ENCODE results near the gene ACOT4. TPM values are rescaled to one million over a fixed set of nuclear protein-coding genes. Genes with fewer than 3 reads are reported as not detected.

Gene ACOT4
- total RNA-seq, 2 experiments from 2014 or later, result 1.0 to 1.2 TPM

- Histone ChIP-seq H3K36me3 (ENCODE audit: insufficient read depth, low read length) (no peaks in the 10 kb centered on the region), H3K4me3 (ENCODE audit: low read length) (no peak overlapping the region), H3K27ac (ENCODE audit: low read depth in 1 of 2, low read length in 2 of 2) (no peak overlapping the region), H3K9me3 (ENCODE audit: control insufficient read depth in 1 of 2, insufficient read depth in 1 of 2, low read length in 2 of 2) (no peaks in the 10 kb centered on the region), H3K27me3 (ENCODE audit: control insufficient read depth in 1 of 2, insufficient read depth in 2 of 2, low read length in 2 of 2) (no peaks in the 10 kb centered on the region), H3K4me1 (ENCODE audit: insufficient read depth, low read length) (no peaks in the 10 kb centered on the region)
- TF ChIP-seq, protein P1, sequence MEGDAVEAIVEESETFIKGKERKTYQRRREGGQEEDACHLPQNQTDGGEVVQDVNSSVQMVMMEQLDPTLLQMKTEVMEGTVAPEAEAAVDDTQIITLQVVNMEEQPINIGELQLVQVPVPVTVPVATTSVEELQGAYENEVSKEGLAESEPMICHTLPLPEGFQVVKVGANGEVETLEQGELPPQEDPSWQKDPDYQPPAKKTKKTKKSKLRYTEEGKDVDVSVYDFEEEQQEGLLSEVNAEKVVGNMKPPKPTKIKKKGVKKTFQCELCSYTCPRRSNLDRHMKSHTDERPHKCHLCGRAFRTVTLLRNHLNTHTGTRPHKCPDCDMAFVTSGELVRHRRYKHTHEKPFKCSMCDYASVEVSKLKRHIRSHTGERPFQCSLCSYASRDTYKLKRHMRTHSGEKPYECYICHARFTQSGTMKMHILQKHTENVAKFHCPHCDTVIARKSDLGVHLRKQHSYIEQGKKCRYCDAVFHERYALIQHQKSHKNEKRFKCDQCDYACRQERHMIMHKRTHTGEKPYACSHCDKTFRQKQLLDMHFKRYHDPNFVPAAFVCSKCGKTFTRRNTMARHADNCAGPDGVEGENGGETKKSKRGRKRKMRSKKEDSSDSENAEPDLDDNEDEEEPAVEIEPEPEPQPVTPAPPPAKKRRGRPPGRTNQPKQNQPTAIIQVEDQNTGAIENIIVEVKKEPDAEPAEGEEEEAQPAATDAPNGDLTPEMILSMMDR (IDR thresholded peaks at IDR 0.05), result no peak
- H3K4me3 Mint-ChIP-seq, result no peak overlapping the region
- no peaks in the 10 kb centered on the region for H3K27me3 Mint-ChIP-seq
- intact Hi-C loops (cut with DNase I, micrococcal nuclease), result no loop called here
- CTCF ChIA-PET, result interaction anchor here (0.5 kb wide), 1 partner anchor 32 kb away, joined by 3 read pairs; no protein-coding TSS in a partner anchor
- POLR2A ChIA-PET, result no interaction called here
- no peaks in the 10 kb centered on the region for H3K4me1 Mint-ChIP-seq (ENCODE audit: low read depth)
- H3K36me3 Mint-ChIP-seq (ENCODE audit: low read depth), result no peaks in the 10 kb centered on the region
- DNase-seq, result no peak
- ATAC-seq (ENCODE audit: poor library complexity), result no peak
- H3K9me3 Mint-ChIP-seq, result no peaks in the 10 kb centered on the region
- H3K27ac Mint-ChIP-seq, result no peak overlapping the region
Measured at GRCh38 chr14:73602994-73603393, 11.3 kb downstream of the ACOT4 start.

GRCh38 chr14:73606271-73606670, 14.6 kb downstream of the ACOT4 start:
- no peaks in the 10 kb centered on the region for H3K4me1 ChIP-seq (ENCODE audit: insufficient read depth, low read length)
- H3K9me3 ChIP-seq (ENCODE audit: control insufficient read depth in 1 of 2, insufficient read depth in 1 of 2, low read length in 2 of 2), result no peaks in the 10 kb centered on the region
- CTCF ChIA-PET, result no interaction called here
- H3K36me3 ChIP-seq (ENCODE audit: insufficient read depth, low read length), result no peaks in the 10 kb centered on the region
- ATAC-seq (ENCODE audit: poor library complexity) (no peak), DNase-seq (no peak)
- TF ChIP-seq, protein P1 (IDR thresholded peaks at IDR 0.05), result no peak
- Mint-ChIP-seq H3K4me3 (no peak overlapping the region), H3K27me3 (no peaks in the 10 kb centered on the region), H3K9me3 (no peaks in the 10 kb centered on the region), H3K4me1 (ENCODE audit: low read depth) (no peaks in the 10 kb centered on the region), H3K36me3 (ENCODE audit: low read depth) (no peaks in the 10 kb centered on the region), H3K27ac (no peak overlapping the region)
- no peaks in the 10 kb centered on the region for H3K27me3 ChIP-seq (ENCODE audit: control insufficient read depth in 1 of 2, insufficient read depth in 2 of 2, low read length in 2 of 2)
- POLR2A ChIA-PET, result interaction anchor here (1.2 kb wide), 1 partner anchor 245 kb away, joined by 3 read pairs; the partner anchor contains the start of gene PTGR2
- no peak overlapping the region for H3K4me3 ChIP-seq (ENCODE audit: low read length)
- intact Hi-C loops (cut with DNase I, micrococcal nuclease), result no loop called here
- no peak overlapping the region for H3K27ac ChIP-seq (ENCODE audit: low read depth in 1 of 2, low read length in 2 of 2)

DNA sequence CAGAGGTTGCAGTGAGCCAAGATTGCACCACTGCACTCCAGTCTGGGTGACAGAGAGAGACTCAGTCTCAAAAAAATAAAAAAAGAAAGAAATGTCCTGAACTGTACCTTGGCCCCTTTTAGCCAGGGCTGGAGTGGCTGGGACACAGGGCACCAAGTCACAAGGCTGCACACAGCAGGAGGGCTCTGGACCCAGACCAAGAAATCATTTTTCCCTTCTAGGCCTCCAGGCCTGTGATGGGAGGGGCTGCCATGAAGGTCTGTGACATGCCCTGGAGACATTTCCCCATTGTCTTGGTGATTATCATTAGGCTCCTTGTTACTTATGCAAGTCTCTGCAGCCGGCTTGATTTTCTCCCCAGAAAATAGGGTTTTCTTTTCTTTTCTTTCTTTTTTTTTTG, 15.6 kb downstream of the ACOT4 start:
- Histone ChIP-seq H3K36me3 (ENCODE audit: insufficient read depth, low read length) (no peaks in the 10 kb centered on the region), H3K27me3 (ENCODE audit: control insufficient read depth in 1 of 2, insufficient read depth in 2 of 2, low read length in 2 of 2) (no peaks in the 10 kb centered on the region), H3K27ac (ENCODE audit: low read depth in 1 of 2, low read length in 2 of 2) (no peak overlapping the region), H3K4me1 (ENCODE audit: insufficient read depth, low read length) (peaks cover 4% of the 10 kb centered on the region), H3K4me3 (ENCODE audit: low read length) (no peak overlapping the region), H3K9me3 (ENCODE audit: control insufficient read depth in 1 of 2, insufficient read depth in 1 of 2, low read length in 2 of 2) (no peaks in the 10 kb centered on the region)
- ATAC-seq (ENCODE audit: poor library complexity) (no peak), DNase-seq (no peak)
- CTCF ChIA-PET, result no interaction called here
- POLR2A ChIA-PET, result no interaction called here
- no peaks in the 10 kb centered on the region for H3K9me3 Mint-ChIP-seq
- no peak overlapping the region for H3K4me3 Mint-ChIP-seq
- intact Hi-C loops (cut with DNase I, micrococcal nuclease), result no loop called here
- no peaks in the 10 kb centered on the region for H3K4me1 Mint-ChIP-seq (ENCODE audit: low read depth)
- H3K27me3 Mint-ChIP-seq, result no peaks in the 10 kb centered on the region
- H3K27ac Mint-ChIP-seq, result no peak overlapping the region
- no peaks in the 10 kb centered on the region for H3K36me3 Mint-ChIP-seq (ENCODE audit: low read depth)
- TF ChIP-seq, protein P1 (IDR thresholded peaks at IDR 0.05), result no peak
